GM21576 (cell line): ENCODE results near the gene SLC49A3.
"Not testable (repeated sequence)": the region's sequence is repeated elsewhere in the genome, so short reads cannot be mapped to it uniquely, and the experiment has no call there.

Experiments used
- ATAC-seq: cut with Tn5 transposase; IDR thresholded peaks from one replicate; pipeline ENCODE4 v1.9.1; 2021; ENCODE audit warnings: mild to moderate bottlenecking, moderate library complexity; ENCODE audit not compliant: unreplicated experiment

The SLC49A3 gene

GRCh38 chr4:688854-689681 is at the start of gene SLC49A3:
Gene SLC49A3, minus strand, starts transcription at chr4:689151. Its CDS starts 24 bp downstream, at chr4:689127.
- no peak for ATAC-seq

GRCh38 chr4:736561-736960 is 47.6 kb upstream of the SLC49A3 start:
- not testable (repeated sequence) for ATAC-seq

- ATAC-seq, result no peak
Observed at GRCh38 chr4:735583-735982, 46.6 kb upstream of the SLC49A3 start.

GRCh38 chr4:734951-735350 is 46.0 kb upstream of the SLC49A3 start:
- no peak for ATAC-seq

GRCh38 chr4:734075-734474 is 45.1 kb upstream of the SLC49A3 start:
- ATAC-seq, result no peak

- ATAC-seq, result no peak
Observed at GRCh38 chr4:733631-733980, 44.7 kb upstream of the SLC49A3 start.

- ATAC-seq, result no peak
Observed at GRCh38 chr4:732911-733630, 44.1 kb upstream of the SLC49A3 start.

- ATAC-seq, result no peak
Observed at GRCh38 chr4:732486-732885, 43.5 kb upstream of the SLC49A3 start.

- ATAC-seq, result not testable (repeated sequence)
Observed at GRCh38 chr4:731954-732353, 43.0 kb upstream of the SLC49A3 start.

- ATAC-seq, result not testable (repeated sequence)
Observed at GRCh38 chr4:730946-731904, 42.3 kb upstream of the SLC49A3 start.

GRCh38 chr4:730511-730910 is 41.6 kb upstream of the SLC49A3 start:
- ATAC-seq, result no peak

- ATAC-seq, result no peak
Observed at GRCh38 chr4:729336-730315, 40.7 kb upstream of the SLC49A3 start.

GRCh38 chr4:727576-727975 is 38.6 kb upstream of the SLC49A3 start:
- ATAC-seq, result no peak

GRCh38 chr4:726838-727237 is 37.9 kb upstream of the SLC49A3 start:
- ATAC-seq, result no peak

GRCh38 chr4:726235-726787 is 37.4 kb upstream of the SLC49A3 start:
- no peak for ATAC-seq

- ATAC-seq, result no peak
Observed at GRCh38 chr4:725391-726234, 36.7 kb upstream of the SLC49A3 start.

GRCh38 chr4:723751-724530 is 35.0 kb upstream of the SLC49A3 start:
- ATAC-seq, result no peak

- ATAC-seq, result no peak
Observed at GRCh38 chr4:722851-723360, 34.0 kb upstream of the SLC49A3 start.
